Measurements from ENCODE around the gene TRIM41. TPM values are rescaled to one million over a fixed set of nuclear protein-coding genes. Genes with fewer than 3 reads are reported as not detected.
A peak's percentile ranks its signal among the peaks of the same experiment; 100 is the strongest.

The TRIM41 gene
- total RNA-seq, 1 donor = 15.9 TPM

DNA sequence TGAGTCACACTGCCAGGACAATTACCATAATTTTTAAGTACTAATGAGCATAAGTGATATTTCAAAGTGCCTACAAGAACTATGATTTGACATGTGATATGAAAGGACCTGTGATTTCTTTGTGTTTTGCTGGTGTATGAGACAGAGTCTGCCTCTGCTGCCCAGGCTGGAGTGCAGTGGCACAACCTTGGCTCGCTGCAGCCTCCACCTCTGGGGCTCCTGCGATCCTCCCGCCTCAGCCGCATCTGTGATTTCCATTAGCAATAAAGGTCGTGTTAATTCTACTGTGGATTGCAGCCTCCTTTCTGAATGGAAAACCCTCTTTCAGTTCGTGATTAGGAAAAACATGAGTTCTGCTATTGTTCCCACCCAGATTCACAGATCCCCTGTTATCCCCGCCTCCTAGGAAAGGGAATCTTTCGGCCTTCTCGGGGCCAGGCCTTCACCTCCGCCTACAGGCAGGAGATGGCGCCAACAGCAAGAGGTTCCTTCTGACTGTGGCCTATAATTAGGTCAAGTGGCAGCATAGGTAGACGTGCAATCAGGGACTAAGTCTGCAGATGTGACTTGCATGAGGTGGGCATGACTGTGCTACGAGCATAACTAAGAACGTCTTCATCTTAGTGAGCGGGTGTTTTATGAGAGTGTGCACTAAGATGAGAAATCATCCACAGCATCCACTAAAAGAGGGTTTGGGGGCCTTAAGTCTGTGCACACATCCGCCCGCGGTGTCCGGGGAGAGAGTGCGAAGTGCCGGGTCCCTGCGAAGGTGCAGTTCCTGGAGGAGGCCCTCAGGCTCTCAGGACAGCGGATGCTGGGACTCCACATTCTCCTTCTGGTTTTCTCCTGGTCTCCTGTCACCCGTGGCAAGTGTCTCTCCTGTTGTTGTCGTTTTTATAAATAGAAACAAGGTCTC is 41.2 kb upstream of the TRIM41 start:
- no peaks in the 10 kb centered on the region for H3K79me2 ChIP-seq (ENCODE audit: insufficient read depth, low read length)
- no peak overlapping the region for H2AFZ ChIP-seq (ENCODE audit: low read length)
- no peaks in the 10 kb centered on the region for H3K36me3 ChIP-seq (ENCODE audit: insufficient read depth, low read length)
- H3K4me1 ChIP-seq (ENCODE audit: insufficient read depth, low read length) = peaks cover 1% of the 10 kb centered on the region
- H3K4me2 ChIP-seq (ENCODE audit: insufficient read depth, low read length) = no peak overlapping the region
- DNase-seq (ENCODE audit: insufficient read length, low spot score, missing footprints) = peak; percentile 90
- no peaks in the 10 kb centered on the region for H3K9me3 ChIP-seq (ENCODE audit: low read depth, low read length)
- TF ChIP-seq, protein P1, sequence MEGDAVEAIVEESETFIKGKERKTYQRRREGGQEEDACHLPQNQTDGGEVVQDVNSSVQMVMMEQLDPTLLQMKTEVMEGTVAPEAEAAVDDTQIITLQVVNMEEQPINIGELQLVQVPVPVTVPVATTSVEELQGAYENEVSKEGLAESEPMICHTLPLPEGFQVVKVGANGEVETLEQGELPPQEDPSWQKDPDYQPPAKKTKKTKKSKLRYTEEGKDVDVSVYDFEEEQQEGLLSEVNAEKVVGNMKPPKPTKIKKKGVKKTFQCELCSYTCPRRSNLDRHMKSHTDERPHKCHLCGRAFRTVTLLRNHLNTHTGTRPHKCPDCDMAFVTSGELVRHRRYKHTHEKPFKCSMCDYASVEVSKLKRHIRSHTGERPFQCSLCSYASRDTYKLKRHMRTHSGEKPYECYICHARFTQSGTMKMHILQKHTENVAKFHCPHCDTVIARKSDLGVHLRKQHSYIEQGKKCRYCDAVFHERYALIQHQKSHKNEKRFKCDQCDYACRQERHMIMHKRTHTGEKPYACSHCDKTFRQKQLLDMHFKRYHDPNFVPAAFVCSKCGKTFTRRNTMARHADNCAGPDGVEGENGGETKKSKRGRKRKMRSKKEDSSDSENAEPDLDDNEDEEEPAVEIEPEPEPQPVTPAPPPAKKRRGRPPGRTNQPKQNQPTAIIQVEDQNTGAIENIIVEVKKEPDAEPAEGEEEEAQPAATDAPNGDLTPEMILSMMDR (IDR thresholded peaks at IDR 0.05; ENCODE audit: extremely low read depth, low read depth, low read length) = peak; percentile 75
- H3K4me3 ChIP-seq (ENCODE audit: insufficient read depth, low read length) = no peak overlapping the region
- H3K27me3 ChIP-seq (ENCODE audit: insufficient read depth, low read length) = no peaks in the 10 kb centered on the region
- H3K27ac ChIP-seq (ENCODE audit: low read depth, low read length) = no peak overlapping the region
- H4K20me1 ChIP-seq (ENCODE audit: insufficient read depth, low read length) = no peaks in the 10 kb centered on the region

DNA sequence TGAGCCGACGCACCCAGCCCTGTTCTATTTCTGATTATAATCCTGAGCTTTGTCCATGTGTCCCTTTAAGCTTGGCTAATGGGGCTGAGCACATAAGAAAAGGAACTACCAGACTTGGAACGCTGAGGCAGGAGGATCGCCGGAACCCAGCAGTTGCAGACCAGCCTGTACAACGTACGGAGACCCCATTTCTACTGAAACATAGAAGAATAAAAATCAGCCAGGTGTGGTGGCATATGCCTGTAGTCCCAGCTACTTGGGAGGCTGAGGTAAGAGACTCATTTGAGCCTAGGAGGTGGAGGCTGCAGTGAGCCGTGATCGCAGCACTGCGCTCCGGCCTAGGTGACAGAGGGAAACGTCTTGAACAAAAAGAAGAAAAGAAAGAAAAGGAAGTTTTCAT is 40.4 kb upstream of the TRIM41 start:
- Histone ChIP-seq H2AFZ (ENCODE audit: low read length) (no peak overlapping the region), H3K9me3 (ENCODE audit: low read depth, low read length) (no peaks in the 10 kb centered on the region), H3K4me1 (ENCODE audit: insufficient read depth, low read length) (peaks cover 5% of the 10 kb centered on the region), H3K27me3 (ENCODE audit: insufficient read depth, low read length) (no peaks in the 10 kb centered on the region), H3K36me3 (ENCODE audit: insufficient read depth, low read length) (no peaks in the 10 kb centered on the region), H3K79me2 (ENCODE audit: insufficient read depth, low read length) (no peaks in the 10 kb centered on the region), H3K4me2 (ENCODE audit: insufficient read depth, low read length) (no peak overlapping the region), H3K27ac (ENCODE audit: low read depth, low read length) (no peak overlapping the region), H4K20me1 (ENCODE audit: insufficient read depth, low read length) (peaks cover under 1% of the 10 kb centered on the region), H3K4me3 (ENCODE audit: insufficient read depth, low read length) (no peak overlapping the region)
- DNase-seq (ENCODE audit: insufficient read length, low spot score, missing footprints) = no peak
- TF ChIP-seq, protein P1 (IDR thresholded peaks at IDR 0.05; ENCODE audit: extremely low read depth, low read depth, low read length) = no peak

DNA sequence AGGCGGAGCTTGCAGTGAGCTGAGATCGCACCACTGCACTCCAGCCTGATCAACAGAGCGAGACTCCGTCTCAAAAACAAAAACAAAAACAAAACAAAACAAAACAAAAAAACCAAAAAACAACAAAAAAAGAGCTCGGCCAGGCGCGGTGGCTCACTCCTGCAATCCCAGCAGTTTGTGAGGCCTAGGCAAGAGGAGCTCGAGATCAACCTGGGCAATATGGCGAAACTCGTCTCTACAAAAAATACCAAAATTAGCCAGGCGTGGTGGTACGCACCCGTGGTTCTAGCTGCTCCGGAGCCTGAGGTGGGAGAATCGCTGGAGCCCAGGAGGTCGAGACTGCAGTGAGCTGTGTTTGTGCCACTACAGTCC is 38.2 kb upstream of the TRIM41 start:
- H3K4me1 ChIP-seq (ENCODE audit: insufficient read depth, low read length) = peaks cover 11% of the 10 kb centered on the region
- peak overlapping the region; percentile 76 for H3K4me3 ChIP-seq (ENCODE audit: insufficient read depth, low read length)
- peak overlapping the region; percentile 95 for H3K4me2 ChIP-seq (ENCODE audit: insufficient read depth, low read length)
- H3K36me3 ChIP-seq (ENCODE audit: insufficient read depth, low read length) = no peaks in the 10 kb centered on the region
- peak overlapping the region; percentile 48 for H2AFZ ChIP-seq (ENCODE audit: low read length)
- no peak overlapping the region for H3K27ac ChIP-seq (ENCODE audit: low read depth, low read length)
- TF ChIP-seq, protein P1 (IDR thresholded peaks at IDR 0.05; ENCODE audit: extremely low read depth, low read depth, low read length) = no peak
- no peaks in the 10 kb centered on the region for H3K9me3 ChIP-seq (ENCODE audit: low read depth, low read length)
- peaks cover 3% of the 10 kb centered on the region for H4K20me1 ChIP-seq (ENCODE audit: insufficient read depth, low read length)
- no peaks in the 10 kb centered on the region for H3K27me3 ChIP-seq (ENCODE audit: insufficient read depth, low read length)
- DNase-seq (ENCODE audit: insufficient read length, low spot score, missing footprints) = no peak
- no peaks in the 10 kb centered on the region for H3K79me2 ChIP-seq (ENCODE audit: insufficient read depth, low read length)

DNA sequence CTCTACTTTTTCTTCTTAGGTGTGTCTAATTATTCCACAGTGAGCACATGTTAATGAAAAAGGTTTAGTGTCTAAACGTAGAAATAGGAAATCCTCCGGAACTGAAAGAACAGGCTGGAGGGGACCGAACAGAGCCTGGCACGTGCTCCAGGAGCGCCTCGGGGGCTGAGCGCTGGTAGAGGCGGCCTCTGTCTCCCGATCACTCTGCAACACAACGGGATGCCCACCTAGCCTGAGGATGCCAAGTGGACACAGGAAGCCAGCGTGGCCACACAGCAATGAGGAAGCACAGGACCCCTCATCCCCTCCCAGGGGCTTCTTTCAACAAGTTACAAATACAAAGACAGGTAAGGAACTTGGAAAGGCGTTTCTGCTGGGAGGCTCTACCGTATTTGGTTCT is 37.5 kb upstream of the TRIM41 start:
- Histone ChIP-seq H3K4me2 (ENCODE audit: insufficient read depth, low read length) (no peak overlapping the region), H3K4me1 (ENCODE audit: insufficient read depth, low read length) (peaks cover 14% of the 10 kb centered on the region), H3K9me3 (ENCODE audit: low read depth, low read length) (no peaks in the 10 kb centered on the region), H4K20me1 (ENCODE audit: insufficient read depth, low read length) (peaks cover 3% of the 10 kb centered on the region), H3K36me3 (ENCODE audit: insufficient read depth, low read length) (no peaks in the 10 kb centered on the region), H3K4me3 (ENCODE audit: insufficient read depth, low read length) (no peak overlapping the region), H2AFZ (ENCODE audit: low read length) (no peak overlapping the region), H3K27ac (ENCODE audit: low read depth, low read length) (no peak overlapping the region), H3K79me2 (ENCODE audit: insufficient read depth, low read length) (no peaks in the 10 kb centered on the region), H3K27me3 (ENCODE audit: insufficient read depth, low read length) (no peaks in the 10 kb centered on the region)
- DNase-seq (ENCODE audit: insufficient read length, low spot score, missing footprints) = no peak
- TF ChIP-seq, protein P1 (IDR thresholded peaks at IDR 0.05; ENCODE audit: extremely low read depth, low read depth, low read length) = no peak
